DMS53 (cell line): ENCODE measurements around the gene RAD54L.
"Not testable (repeated sequence)": the region's sequence is repeated elsewhere in the genome, so short reads cannot be mapped to it uniquely, and the experiment has no call there.

Source experiments
- DNase-seq: peaks from one replicate; lab custom pipeline; 2025; lab: John Stamatoyannopoulos, UW

RAD54L gene

DNA sequence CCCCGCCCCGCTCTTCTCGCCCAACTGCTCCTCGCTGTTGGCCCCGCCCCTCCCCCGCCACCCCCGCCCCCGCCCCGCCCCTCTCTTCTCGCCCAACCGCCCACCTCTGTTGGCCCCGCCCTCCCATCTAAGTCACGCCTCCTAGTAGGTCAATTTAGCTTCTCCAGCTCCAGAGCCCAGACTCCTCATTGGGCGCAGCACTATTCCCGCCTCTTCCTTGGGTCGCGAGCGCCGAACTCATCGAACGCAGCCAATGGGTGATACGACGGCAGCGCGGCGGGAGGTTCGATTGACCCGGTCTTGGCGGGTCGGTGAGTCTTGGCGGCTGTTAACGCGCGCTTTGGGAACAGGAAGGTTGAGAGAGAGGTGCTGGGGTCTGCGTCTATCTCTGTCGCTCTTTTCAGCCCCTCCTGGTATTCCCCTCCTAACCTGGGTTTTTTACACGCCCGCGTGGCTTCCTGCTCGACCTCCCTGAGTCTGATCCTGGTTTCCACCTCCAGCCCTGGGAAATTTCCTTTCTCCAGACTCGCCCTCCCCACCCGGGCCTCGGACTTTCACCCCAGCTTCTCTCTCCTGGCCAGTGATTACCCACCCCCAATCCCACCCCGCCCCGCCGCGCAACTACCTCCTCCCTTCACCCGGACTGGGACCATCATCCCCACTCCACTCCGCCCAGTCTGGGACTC is at the start of gene RAD54L:
Gene RAD54L (plus strand): TSS at position 328 of the 686 bp plus-strand sequence. CDS start 643 bp downstream, outside the sequence.
- DNase-seq: peak; percentile 100

DNA sequence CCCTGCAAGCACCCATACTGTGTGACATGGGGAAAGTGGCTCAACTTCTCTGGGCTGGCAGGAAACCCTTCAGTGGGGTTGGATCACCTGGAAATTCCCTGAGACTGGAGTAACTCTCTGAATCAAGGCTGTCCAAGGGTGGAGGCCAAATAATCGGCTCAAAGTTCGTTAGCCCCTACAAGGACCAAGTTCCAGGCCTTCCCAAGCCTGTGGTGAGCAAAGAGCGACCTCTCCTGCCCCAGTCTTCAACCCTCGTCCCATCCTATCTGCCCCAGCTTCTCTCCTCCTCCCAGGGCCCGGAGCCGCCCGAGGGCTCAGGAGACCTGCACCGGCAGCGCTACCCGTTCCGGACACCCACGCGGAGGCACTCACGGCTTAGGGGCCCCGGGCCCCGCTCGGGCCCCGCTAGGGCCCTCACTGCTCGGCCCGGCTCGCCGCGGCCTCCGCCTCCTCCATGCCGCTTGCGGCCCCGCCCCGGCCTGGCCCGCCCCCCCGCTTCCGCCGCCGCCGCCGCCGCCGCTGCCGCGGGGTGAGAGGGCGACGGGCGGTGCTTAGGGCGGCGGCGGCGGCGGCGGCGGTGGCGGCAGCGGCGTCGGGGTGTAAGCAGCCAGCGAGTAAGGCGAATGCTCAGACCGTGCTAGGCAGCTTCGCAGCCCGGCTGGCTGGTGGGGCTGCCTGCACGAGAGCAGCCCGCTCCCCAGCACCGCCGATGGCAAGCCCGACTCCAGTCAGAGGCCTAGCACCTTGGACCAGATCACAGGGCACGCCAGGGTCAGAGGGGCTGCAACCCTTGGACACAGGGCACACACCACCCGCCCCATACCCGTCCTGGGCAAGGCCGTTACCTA is 49.4 kb upstream of the RAD54L start, which contains the start of gene POMGNT1:
Gene POMGNT1 (minus strand): TSS at position 471 of the 848 bp plus-strand sequence. CDS start 613 bp downstream, outside the sequence.
- DNase-seq: peak; percentile 91

DNA sequence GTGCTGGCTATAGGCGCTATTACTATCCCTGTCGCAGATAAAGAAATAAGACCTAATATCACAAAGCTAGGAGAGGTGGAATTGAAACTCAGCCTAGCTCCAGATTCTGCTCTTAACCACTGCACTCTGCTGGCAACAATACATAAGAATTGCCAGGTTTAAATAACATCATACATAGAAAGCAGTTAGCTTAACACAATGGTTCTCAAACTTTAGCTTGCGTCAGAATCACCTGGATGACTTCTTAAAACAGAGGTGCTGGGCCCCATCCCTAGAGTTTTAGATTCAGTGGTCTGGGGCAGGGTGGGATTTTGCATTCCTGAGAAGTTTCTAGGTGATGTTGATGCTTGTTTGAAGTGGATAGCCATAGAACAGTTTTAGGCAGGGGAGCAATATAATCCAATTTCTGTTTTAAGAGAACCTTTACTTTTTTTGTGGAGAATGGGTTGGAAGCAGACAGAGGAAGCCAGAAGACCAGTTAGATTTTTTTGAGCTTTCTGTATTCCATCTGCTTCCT is 48.3 kb upstream of the RAD54L start:
- DNase-seq: no peak

GRCh38 chr1:46203738-46204405 is 43.7 kb upstream of the RAD54L start:
- DNase-seq: no peak

- no peak for DNase-seq
These were observed 43.2 kb upstream of the RAD54L start for GRCh38 chr1:46204406-46204742.

GRCh38 chr1:46205141-46205540 is 42.4 kb upstream of the RAD54L start:
- DNase-seq: no peak

- no peak for DNase-seq
These were observed 41.8 kb upstream of the RAD54L start for GRCh38 chr1:46205791-46206190.

DNA sequence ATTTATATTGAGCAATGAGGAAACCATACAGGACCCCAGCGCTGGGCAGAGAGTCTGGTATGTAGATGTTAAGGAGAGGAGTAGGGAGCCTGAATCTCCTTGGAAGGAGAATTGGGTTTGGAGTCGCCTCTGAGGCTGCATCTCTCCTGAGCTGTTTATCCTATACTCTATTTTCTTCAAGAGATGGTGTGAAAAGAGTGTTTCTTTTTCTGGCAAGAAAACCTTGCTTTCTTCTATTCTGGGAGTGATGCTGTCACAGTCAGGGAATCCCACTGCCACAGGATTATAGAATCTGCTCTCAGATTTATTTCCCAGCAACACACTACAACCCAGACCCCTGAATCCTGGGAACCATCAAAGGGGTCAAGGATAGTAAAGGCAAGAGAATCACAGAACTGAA is 41.2 kb upstream of the RAD54L start:
- no peak for DNase-seq

DNA sequence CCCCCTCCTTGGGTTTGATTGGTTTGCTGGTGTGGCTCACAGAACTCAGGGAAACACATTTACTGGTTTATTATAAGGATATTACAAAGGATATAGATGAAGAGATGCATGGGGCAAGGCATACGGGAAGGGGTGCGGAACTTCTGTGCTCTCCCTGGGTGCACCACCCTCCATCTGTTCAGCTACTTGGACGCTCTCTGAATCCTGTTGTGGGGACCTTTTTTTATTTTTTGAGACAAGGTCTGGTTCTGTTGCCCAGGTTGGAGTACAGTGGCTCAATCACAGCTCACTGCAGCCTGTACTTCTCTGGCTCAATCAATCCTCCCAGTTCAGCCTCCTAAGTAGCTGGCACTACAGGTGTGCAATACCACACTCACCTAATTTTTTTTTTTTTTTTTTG is 37.0 kb upstream of the RAD54L start:
- no peak for DNase-seq

DNA sequence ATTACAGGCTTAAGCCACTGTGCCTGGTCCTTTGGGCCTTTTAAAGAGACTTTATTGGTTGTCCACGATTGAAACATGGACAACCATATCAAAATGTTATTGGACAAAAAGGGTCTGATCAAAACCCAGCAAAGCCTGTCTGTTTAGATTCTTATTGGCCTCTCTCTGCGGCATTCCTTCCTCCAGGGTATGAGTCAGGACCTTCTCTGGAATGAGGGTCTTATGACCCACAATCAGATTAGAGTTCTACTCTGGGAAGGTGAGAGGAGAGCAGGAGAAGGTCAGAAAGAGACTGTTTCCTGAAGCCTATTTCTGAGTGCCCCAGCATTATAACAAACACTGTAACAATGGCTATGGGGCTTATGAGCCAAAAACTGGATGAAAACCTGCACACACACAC is 36.5 kb upstream of the RAD54L start:
- no peak for DNase-seq

GRCh38 chr1:46215504-46215903 is 32.1 kb upstream of the RAD54L start:
- DNase-seq: no peak

DNA sequence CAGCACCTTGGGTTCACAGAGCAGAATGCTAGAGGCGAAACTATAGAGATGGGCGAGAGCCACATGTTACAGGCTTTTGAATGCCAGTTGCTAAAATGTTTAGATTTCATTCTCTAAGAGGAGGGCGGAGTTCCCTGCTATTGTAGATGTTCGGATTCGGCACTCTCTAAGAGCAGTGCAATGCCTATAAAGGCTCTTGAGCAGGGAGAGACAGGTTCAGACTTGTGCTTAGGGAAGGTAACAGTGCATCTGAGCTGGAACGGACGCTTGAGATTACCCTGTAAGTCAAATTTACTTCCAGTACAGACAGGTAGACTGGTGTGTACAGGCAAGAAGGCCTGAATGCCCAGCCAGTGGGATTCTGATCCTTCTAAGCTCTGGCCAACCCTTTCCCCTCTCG is 29.1 kb upstream of the RAD54L start:
- DNase-seq: no peak

DNA sequence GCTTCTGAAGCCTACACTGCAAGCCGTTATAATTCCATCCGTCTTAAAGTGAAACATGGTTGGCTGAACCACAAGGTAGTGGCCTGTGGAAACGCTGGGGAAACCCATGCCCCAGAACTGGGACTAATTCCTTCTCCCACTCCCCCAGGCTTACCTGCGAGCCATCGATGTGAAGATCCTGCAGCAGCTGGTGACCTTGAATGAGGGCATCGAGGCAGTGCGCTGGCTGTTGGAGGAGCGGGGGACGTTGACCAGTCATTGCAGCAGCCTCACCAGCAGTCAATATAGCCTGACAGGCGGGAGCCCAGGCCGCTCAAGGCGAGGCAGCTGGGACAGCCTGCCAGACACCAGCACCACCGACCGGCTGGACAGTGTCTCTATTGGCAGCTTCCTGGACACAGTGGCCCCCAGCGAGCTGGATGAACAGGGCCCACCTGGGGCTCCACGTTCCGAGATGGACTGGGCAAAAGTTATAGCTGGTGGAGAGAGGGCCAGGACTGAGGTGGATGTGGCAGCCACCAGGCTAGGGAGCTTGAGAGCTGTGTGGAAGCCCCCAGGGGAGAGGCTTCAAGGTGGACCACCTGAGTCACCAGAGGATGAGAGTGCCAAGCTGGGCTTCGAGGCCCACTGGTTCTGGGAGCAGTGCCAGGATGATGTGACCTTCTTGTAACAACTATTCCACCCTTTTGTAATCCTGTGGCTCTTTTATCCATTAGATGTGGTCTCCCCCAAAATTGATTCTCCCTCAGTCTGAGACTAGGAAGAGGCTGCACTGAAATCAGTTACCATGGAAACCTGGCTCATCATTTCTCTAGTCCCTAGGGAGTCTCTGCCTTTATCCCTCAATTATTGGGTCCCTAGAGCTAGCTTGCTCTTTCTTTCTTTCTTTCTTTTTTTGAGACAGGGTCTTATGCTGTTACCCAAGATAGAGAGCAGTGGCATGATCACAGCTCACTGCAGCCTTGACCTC is 27.7 kb upstream of the RAD54L start:
- no peak for DNase-seq

- no peak for DNase-seq
These were observed 26.8 kb upstream of the RAD54L start for GRCh38 chr1:46220808-46221207.

DNA sequence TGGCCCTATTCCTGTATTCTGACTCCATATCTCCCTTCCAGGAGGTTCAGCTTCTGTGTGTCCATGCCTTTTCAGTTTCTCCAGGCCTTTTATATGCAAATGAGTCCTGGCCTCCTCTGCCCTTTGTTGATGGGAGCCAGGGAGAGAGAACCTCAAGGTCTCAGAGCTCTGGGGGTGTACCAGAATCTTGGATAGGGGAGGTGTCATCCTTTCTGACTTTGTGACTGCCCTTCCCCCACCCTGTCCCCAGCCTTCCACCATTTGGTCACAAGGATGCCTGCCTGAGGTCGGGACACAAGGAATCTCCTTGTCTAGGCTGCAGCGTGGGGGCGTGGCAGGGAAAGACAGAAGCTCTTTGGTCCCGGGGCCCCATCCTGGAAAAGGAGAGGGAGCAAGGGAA is 25.8 kb upstream of the RAD54L start:
- no peak for DNase-seq

DNA sequence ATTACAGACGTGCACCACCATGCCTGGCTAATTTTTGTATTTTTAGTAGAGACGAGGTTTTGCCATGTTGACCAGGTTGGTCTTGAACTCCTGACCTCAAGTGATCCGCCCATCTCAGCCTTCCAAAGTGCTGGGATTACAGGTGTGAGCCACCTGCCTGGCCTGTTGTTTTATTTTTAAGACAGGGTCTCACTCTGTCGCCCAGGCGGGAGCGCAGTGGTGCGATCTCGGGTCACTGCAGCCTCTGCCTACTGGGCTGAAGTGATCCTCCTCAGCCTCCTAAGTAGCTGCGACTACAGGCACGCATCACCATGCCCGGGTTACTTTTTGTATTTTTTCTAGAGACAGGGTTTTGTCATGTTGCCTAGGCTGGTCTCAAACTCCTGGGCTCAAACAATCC is 24.5 kb upstream of the RAD54L start:
- not testable (repeated sequence) for DNase-seq

- peak; percentile 96 for DNase-seq
These were observed 24.1 kb upstream of the RAD54L start for GRCh38 chr1:46223472-46223943.

GRCh38 chr1:46224966-46225365 is 22.6 kb upstream of the RAD54L start:
- DNase-seq: no peak

DNA sequence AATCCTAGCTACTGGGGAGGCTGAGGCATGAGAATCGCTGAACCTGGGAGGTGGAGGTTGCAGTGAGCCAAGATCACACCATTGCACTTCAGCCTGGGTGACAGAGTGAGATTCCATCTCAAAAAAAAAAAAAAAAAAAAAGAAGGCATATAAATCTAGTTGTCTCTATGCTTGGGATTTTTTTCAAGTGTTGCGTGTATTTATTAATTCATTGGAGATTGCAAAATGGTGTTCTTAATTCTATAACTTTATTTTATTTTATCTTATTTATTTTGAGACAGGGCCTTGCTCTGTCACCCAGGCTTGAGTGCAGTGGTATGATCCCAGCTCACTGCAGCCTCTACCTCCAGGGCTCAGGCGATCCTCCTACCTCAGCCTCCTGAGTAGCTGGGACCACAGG is 16.3 kb upstream of the RAD54L start:
- DNase-seq: not testable (repeated sequence)

- no peak for DNase-seq
These were observed 10.7 kb upstream of the RAD54L start for GRCh38 chr1:46236882-46237281.

- DNase-seq: peak; percentile 40
These were observed 8.7 kb upstream of the RAD54L start for GRCh38 chr1:46238865-46239264.
